ENCODE measurements around the gene KCNH4. TPM values are rescaled to one million over a fixed set of nuclear protein-coding genes. Genes with fewer than 3 reads are reported as not detected.
"Not testable (repeated sequence)": the region's sequence is repeated elsewhere in the genome, so short reads cannot be mapped to it uniquely, and the experiment has no call there.

Gene KCNH4
- total RNA-seq, 1 donor from 2014 or later: not detected

DNA sequence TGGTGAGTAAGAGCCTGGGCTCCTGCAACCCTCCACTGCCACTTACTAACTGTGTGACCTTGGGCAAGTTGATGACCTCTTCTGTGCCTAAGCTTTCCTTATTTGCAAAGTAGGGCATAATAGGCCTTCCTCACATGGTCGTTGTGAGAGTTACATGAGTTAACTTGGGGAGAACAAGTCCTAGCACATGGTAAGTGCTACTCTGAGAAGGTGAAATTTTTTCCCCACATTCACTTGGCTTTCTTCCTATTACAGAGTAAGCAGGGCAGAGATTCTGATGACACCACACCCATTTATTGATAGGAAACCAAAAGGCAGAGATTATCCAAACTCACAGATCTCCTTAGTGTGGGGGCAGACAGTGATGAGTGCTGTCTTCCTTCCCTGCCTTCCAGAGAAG lies 1.6 kb downstream of the KCNH4 start:
- DNase-seq (ENCODE audit: low read depth): no peak

DNA sequence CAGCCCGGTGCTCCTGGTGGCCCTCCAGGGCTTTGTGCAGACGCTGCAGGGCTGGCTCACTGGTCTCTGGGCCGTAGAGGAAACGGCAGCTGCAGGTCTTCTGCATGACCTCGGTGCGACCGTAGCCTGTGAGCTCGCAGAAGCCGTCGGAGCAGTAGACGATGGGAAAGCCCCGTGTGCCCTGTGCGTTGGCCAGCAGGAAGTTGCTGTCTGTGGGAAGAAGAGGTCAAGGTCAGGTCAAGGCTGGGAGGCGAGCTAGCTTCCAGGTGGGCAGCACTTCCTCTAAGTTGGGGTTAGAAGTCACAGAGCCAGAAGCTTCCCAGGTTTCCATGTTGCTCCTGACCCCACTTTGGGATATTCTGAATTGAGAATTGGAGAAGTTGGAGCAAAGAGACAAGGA lies 2.1 kb downstream of the KCNH4 start:
- no peak for DNase-seq (ENCODE audit: low read depth)

DNA sequence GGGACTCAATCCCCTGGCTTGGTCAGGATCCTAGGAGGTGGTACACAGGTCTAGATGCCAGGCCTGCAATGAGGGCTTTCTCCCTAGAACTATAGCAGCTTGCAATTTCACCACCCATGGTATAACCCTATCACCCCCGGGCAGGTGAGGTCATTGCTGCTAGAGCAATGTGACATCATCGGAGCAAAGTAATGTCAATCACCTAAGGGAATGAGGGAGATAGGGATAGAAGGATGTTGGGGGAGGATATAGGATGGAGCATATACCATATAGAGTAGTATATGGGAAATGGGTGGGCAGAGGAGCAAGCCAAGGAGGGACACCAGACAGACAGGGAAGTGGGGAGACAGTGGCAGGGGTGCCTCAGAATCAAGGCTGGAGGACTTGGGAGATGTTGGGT lies 3.3 kb downstream of the KCNH4 start:
- no peak for DNase-seq (ENCODE audit: low read depth)

DNA sequence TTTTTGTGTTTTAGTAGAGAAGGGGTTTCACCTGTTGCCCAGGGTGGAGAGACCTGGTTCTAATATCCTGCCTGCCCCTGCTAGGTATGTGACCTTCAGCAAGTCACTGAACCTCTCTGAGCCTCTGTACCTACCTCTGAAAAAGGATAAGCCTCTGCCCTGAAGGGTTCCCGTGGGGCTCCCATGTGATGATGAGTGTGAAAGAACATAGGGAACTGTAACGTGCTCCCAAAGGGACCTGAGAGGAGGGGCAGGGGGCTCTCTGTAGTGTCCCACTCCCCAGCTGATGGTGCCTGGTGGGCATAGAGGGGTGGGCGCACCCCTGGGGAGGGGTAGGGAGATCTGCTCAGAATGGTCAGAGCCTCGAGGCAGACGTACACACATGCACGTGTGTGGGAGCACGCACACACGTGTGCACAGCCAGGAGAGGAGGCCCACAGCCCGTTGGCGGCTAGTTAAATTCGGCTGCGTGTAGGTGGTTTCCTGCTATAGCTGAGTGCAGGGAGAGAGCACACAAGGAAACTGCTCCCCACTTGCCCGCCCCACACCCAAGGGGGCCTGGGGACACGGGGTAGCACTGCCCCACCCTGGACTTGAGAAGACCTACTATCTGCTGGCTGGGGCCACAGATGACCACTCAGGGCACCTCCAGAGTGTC lies 6.7 kb downstream of the KCNH4 start:
- no peak for DNase-seq (ENCODE audit: low read depth)

GRCh38 chr17:42171831-42172230 lies 9.1 kb downstream of the KCNH4 start:
- no peak for DNase-seq (ENCODE audit: low read depth)

- no peak for DNase-seq (ENCODE audit: low read depth)
These were observed 11.6 kb downstream of the KCNH4 start for GRCh38 chr17:42169351-42169750.

DNA sequence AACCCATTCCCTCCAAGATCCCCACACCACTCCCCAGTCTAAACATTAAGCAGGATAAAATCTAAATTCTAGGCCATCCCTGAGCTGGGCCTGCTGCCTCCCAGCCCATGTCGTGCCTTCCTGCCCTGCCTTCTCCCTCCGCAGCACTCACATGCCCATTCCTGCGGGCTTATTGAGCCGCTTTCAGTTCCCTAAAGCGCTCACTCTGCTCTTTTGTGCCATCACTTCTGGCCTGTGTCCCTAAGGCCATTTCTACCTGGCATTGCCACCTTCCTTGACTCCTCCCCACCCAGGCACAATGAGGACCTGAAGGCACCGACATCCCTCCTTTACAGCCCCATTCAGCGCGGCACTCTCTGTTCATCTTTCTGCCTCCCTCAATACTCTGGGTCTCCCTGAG lies 13.1 kb downstream of the KCNH4 start:
- DNase-seq (ENCODE audit: low read depth): no peak

DNA sequence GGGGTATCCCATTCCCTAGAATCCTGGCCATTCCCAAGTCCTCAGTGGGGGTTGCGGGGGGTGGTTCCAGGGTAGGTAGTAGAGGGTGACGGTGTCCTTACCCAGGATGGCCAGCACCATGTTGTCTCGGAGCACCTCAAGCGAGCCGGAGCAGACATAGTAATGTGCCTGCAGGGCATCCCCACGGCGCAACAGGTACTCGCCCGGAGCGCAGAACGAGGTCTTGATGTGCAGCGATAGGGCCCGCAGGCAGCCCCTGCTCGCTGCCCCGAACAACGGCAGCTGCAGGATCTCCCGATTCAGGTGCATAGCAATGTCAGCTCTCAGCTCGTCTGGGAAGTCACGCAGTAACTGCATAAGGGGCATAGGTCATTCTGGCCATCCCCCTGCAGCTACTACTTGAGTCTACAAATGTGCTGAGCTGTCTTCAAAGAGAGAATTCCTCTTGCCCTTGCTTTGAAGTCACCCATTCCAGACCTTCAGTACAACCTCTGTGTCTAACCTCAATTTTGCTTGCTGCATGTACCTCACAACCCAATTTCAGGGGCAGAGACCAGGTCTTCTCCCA lies 14.7 kb downstream of the KCNH4 start:
- DNase-seq (ENCODE audit: low read depth): no peak

DNA sequence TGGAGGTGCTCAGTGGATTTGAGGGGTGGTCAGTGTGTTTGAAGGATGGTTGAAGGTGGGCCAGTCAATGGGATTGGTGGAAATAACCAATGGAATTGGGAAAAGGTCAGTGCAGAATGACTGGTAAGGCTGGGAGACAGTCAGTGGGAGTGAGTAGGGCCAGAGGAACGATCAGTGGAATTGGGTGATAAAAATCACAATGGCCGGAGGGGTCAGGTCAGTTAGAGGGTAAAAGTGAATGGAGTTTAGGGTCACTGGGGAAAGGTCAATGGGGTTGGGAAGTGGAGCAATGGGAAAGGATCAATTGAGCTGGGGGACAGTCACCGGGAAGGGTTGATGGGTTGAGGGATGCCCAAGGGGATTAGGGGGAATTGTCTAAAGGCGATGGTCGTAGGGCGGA lies 15.2 kb downstream of the KCNH4 start:
- no peak for DNase-seq (ENCODE audit: low read depth)

DNA sequence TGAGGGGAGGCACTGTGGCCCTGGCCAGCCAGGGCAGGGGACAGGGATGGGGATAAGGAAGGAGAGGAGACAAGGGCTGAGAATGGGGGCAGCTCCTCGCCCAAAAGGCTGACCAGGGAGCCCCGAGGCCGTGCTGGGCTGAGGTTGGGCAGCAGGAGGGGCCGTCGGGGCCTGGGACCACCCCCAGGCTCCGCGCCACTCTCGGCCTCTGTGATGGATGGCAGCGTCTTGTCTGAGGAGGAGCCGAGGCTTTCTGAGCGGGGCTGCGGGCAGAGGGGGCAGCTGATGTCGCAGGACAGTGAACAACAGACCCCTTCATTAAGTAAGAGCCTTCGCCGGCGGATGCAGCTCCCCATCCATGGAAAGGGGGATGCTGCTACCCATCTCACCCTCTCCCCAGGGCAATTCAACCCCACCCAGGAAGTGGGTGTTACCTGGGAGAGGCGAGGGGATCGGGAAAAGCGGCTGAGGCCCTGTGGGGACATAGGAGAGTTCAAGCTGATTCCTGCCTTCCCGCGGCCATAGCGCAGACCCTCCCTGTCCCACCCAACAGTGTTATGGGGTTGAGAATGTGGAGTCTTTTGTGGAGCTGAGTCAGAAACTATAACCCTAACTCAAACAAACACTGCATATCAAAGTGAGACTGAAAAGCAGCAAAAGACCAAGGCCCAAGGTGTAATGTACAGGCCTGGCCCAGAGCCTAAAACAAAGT lies 17.1 kb downstream of the KCNH4 start:
- no peak for DNase-seq (ENCODE audit: low read depth)

- no peak for DNase-seq (ENCODE audit: low read depth)
These were observed 17.8 kb downstream of the KCNH4 start for GRCh38 chr17:42163113-42163512.

DNA sequence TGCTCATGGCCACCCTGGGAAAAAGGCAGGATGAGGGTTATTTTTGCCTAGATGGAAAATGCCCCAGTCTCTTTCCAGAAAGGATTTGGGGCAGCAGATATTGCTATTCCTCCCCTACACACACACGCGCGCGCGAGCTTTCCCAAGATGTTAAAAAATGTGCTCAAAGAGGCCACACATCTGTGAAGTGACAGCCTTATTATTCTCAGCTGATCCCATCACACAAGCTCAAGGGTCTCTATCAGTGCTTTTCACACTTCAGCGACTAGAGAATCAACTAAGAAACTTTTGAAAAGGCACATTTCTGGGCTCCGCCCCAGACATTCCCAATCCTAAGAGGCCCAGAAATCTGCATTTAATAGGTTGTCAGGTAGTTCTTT lies 20.4 kb downstream of the KCNH4 start:
- DNase-seq (ENCODE audit: low read depth): no peak

DNA sequence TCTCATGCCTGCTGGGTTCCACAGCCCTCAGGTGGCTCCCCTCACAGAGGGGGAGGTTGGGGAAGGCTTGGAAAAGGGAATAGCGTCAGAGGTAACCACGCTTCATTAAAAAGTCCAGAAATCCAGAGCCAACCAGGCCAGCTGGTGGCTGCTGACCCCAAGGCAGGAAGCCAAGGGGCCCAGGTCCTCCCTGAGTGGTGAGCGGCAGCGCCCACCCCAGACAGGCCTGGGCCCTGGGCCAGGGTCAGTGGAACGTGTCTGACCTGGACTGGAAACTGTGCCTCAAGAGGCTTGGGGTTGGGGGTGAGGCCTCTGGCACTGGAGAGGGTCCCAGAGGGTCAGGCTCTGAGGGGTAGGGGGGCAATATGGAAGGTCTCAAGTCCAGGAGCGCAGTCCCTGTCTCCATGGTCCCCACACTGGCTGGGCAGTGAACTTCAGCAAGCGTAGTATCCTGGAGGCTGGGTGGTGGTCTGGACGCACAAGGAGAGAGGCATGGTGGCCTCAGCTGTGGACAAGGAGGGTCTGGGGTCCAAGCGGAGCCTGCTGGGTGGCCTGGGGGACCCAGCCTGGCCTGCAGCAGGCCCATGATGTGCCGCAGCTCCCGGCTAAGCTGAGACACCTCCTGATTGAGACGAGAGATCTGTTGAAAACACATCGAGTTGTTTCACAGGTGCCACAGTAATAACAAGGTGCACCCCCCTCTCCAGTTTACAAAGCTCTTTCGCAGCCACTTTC lies 21.0 kb downstream of the KCNH4 start:
- DNase-seq (ENCODE audit: low read depth): no peak

DNA sequence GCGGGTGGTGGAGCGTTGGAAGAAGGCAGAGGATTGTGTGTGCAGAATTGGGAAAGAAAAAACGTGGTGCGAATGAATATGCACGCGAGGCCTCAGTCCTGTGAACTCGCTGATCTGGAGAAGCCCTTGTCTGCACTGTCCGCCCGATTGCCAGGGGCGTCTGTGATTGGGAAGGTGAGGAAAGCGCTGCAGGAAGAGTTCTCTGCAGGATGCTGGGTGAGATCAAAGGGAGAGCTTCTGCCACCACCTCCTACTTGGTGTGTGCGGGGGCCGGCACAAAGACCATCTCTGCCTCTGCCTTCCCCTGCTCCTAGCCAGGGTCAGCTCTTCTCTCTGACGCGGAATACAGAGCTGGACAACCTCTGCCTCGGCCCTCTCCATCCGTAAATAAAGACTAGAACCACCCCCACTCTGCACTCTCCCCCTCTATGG lies 25.3 kb downstream of the KCNH4 start:
- no peak for DNase-seq (ENCODE audit: low read depth)

DNA sequence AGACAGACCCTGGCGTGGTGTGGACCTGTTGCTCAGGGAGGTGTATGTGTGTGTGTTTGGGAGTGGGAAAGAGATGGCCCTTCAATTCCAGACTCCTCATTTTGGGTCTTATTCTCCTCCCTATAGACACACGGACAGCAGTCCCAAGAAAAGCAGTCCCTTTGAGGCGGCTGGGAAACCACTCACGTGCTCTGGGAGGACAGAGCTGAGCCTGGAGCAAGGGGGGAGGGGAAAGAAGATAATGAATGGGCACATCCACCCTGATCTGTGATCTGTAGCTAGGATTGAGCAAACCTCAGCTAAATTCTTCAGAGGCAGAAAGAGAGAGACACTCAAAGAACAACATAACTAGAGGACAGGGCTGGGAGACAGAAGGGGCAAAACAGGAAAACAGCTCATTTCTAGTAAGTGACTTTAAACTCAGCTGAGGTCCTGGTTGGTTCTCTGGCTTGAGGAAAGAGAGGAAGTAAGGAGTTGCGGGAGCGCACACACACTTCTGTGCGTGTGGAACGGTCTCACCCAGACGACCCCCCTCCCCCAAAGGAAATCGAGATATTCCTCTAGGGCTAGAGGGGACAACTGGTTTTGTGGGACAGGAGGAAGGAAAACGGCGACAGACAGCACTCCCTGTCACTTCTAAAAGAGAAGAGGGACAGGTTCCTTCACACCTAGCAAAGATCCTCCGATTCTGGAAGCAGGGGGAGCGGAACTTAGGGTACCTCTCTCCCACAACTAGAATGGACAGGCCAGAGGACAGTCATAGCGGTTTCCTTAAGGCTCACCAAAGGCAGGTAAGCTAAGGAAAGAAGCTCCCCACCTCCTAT lies 26.8 kb downstream of the KCNH4 start:
- DNase-seq (ENCODE audit: low read depth): peak; percentile 40

- DNase-seq (ENCODE audit: low read depth): peak; percentile 64
These were observed 33.9 kb downstream of the KCNH4 start for GRCh38 chr17:42146911-42147607.

- DNase-seq (ENCODE audit: low read depth): peak; percentile 71
These were observed 37.8 kb downstream of the KCNH4 start for GRCh38 chr17:42143138-42143537.

DNA sequence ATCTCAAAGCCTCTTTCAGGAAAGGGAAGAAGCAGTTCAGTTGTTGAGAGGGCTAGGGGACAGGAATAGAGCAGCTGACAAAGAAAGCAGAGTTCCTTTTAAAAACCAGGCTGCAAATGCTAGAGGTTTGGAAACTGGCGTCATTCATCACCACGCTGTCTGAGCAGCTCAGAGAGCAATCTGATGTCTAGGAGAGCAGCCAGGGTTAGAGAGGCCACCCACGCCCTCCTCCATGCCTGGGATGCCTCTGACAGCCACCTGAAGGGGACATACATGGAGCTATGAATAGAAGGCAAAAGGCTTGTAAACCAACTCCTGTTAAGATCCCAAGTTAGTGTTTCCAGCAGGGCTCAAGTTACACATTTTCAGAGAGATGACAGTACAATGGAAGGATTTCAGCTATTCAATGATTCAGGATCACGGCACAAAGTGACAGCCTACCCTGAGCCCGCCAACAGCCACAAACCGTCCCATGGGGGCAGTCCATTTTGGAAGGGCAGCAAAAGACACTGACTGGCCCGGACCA lies 38.5 kb downstream of the KCNH4 start:
- DNase-seq (ENCODE audit: low read depth): peak; percentile 98

DNA sequence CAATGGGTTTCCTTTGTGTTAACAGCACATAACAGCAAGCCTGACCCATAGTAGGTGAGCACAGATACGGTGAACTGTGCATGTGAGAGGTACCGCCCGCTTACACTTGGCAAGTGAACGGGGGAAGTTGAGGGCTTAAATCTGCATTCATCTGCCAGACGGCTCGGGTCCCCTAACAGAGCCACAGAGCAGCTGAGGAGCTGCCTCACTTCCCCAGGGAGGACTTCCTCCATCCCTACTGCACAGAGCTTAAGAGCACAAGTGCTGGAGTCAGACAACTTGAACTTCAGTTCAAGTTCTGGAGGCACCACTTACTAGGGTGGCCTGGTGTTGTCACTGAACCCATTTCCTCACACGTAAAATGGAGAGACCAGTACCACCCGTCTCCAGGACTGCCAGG lies 39.6 kb downstream of the KCNH4 start:
- peak; percentile 49 for DNase-seq (ENCODE audit: low read depth)

- not testable (repeated sequence) for DNase-seq (ENCODE audit: low read depth)
These were observed 40.3 kb downstream of the KCNH4 start for GRCh38 chr17:42140690-42141089.
